HG02938 (cell line): Measurements from ENCODE around the gene RASGEF1B.

Source experiments
- ATAC-seq: cut with Tn5 transposase; IDR thresholded peaks from one replicate; pipeline ENCODE4 v1.9.1; 2021; ENCODE audit warnings: mild to moderate bottlenecking, moderate library complexity; ENCODE audit not compliant: unreplicated experiment

RASGEF1B gene

GRCh38 chr4:81466841-81467671, 4.7 kb downstream of the RASGEF1B start:
- no peak for ATAC-seq

DNA sequence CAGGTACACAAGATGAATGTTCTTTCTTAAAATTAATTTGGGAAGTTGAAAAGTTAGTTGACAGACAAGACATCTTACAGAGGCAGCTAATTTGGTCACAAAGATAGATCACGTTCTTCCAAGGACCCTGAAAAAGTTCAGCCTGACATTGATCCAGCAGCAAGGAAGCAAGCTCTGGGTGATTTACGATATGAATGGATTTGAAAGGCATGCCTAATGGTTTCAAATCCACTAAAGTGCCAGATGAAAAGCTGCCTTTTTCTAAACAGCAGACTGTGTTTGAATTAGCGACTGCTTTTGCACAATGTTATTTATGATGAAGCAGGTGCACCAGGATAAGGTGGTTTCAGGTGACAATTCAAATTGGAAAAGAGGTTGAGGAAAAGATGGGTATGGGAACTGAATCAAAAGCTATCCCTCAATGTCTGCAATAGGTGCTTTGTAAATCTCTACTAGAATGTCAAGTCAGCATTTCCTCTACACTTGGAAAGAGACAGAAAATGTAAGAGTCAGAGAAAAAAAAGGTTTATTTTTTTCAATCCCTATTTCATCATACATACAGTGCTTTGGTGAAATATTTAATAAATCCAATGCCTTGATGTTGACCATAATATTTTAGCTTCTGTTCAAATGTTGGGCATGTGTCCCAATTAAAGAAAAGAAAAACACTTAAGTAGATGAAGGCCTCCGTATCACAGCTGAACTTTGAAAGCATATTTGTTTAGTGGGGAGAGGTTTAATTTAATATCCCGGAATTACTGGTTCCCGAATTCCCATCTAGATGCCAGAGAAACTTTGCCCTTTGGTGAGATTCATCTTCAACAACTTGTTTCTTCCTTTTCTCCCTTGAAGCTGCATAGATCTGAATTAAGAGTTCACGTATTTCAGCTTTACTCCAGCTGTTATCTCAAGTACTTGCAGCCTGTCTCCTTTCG, 6.0 kb downstream of the RASGEF1B start:
- ATAC-seq: no peak

DNA sequence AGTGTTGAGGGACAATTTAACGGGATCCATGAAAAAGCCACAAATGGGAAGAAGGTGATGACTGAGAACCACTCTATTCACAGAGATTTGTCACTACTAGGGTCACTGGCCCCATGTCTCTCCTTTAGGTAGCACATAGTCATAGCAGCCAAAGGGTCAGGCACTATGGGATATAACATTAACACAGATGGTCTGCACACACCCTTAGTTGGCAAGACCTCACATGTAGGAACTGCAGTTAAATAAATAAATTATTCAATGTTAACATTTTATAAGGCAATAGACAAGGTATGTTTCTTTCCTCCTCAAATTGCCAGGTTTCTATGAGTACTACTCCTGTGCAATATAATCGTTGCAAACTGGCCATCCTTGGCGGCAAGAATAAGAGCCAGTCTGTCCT, 10.9 kb downstream of the RASGEF1B start:
- ATAC-seq: no peak

DNA sequence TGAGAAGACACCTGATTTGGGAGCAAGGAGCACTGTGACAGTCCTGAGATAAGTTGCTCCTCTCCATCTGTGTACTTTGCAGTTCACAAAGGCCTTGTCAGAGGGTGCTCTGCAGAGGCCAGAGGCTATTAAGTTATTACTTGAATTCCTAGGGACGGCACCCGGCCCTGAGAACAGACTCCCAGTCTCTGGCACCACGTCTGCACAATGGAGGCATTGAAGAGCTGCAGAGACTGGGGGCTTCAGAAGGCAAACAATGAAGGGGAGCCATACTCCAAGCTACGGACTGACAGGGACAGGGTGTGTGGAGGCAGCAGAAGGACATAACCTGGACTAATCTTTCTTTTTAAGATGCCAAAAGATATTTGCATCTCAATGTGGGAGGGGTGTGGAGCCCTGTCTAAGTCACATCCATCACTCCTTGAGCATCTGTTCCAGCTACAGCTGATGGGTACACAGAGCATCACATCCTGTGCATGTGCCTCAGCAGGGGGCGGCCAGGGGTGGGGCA, 11.5 kb downstream of the RASGEF1B start:
- ATAC-seq: no peak

GRCh38 chr4:81459228-81459627, 12.5 kb downstream of the RASGEF1B start:
- ATAC-seq: no peak

DNA sequence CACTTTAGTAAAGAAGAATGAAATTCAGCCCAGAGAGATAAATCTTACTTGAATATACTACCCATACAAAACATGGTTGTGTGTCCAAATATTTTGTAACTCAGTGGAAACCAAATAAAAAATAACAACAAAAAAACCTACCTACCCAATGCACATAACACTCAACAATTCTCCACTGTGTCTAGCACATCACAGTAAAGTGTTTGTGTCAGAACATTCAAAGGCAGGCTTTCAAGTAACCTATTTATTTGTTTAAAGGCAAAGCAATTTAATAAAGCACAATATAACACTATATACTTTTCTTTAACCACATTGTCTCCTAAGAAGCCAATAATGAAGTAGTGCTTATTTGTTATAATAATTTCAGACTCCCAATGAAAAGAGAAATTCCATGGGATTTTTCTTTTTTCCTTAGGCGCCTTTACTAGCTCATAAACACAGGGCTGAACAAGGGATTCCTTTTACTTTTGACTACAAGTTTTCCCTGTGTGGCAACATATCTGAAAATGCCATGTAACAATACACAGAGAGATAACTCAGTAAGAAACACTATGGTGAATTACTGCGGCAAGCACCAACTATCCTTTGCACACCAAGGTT, 13.7 kb downstream of the RASGEF1B start:
- no peak for ATAC-seq

DNA sequence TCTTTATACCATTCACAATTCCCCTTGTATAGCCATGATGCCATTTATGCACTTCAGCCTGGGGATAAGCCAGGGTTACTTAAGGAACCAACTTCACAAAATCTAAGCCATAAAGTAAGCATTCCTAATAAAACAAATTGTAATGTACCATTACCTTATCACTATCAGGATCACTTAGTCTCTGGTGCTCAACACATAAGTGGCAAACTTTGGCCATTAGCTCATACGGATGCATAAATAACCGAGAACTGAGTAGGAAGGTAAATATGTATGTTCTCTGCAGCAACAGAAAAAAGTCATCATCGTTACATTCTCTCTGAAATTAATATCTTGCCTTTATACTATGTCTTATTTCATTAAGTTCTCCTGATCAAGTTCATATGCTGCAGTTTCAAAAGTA, 14.4 kb downstream of the RASGEF1B start:
- no peak for ATAC-seq

GRCh38 chr4:81455897-81456296, 15.8 kb downstream of the RASGEF1B start:
- no peak for ATAC-seq

DNA sequence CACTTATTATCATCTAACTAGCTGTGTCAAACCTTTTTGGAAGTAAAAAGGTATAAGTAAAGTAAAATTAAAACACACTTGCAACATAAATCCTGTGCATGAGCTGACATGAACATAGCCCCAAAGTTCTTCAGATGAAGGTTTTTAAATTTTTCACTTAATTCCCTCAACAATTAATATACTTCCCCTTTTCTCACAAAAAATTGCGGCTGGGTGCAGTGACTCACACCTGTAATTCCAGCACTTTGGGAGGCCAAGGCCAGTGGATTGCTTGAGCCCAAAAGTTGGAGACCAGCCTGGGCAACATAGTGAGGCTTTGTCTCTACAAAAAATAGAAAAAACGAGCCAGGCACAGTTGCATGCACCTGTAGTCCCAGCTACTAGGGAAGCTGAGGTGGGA, 16.8 kb downstream of the RASGEF1B start:
- no peak for ATAC-seq

GRCh38 chr4:81454499-81454898, 17.2 kb downstream of the RASGEF1B start:
- no peak for ATAC-seq

DNA sequence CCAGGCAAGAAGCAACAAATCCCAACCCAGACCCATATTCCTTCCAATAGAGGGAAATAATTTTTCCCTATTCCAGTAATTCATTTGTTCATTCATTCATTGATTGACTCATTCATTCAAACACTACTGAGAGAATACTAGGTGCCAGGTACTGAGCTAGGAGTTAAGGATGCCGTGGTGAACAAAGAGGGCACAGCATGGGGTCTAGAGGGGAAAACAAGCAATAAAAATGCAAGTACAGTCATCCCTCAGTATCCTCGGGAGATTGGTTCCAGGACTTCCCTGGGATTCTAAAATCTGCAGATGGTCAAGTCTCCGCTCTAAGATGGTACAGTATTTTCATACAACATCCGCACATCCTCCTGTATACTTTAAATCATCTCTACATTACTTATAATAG, 18.7 kb downstream of the RASGEF1B start:
- ATAC-seq: no peak

GRCh38 chr4:81452452-81453006, 19.2 kb downstream of the RASGEF1B start:
- no peak for ATAC-seq

- no peak for ATAC-seq
Observed at GRCh38 chr4:81449015-81449414, 22.7 kb downstream of the RASGEF1B start.

- no peak for ATAC-seq
Observed at GRCh38 chr4:81447566-81448229, 24.0 kb downstream of the RASGEF1B start.

DNA sequence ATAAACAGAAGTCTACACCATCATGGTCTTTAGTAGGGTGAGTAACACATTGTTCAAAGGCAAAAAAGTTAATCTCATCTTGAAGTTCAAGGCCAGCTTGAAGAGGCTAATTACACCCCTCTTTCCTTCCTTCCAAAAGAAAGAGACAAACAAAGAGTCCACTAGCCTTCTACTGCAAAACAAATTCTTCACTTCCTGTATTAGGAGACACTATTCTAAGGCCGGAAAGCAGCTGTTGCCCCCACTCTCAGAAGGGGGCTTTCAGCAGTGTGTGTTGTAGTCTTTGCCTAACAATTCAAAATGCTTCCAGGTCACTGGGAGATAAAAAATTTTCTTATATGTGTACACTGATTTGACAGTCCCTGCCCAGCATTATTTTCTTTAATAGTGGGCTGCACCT, 25.1 kb downstream of the RASGEF1B start:
- ATAC-seq: no peak

GRCh38 chr4:81445196-81445595, 26.5 kb downstream of the RASGEF1B start:
- ATAC-seq: no peak

DNA sequence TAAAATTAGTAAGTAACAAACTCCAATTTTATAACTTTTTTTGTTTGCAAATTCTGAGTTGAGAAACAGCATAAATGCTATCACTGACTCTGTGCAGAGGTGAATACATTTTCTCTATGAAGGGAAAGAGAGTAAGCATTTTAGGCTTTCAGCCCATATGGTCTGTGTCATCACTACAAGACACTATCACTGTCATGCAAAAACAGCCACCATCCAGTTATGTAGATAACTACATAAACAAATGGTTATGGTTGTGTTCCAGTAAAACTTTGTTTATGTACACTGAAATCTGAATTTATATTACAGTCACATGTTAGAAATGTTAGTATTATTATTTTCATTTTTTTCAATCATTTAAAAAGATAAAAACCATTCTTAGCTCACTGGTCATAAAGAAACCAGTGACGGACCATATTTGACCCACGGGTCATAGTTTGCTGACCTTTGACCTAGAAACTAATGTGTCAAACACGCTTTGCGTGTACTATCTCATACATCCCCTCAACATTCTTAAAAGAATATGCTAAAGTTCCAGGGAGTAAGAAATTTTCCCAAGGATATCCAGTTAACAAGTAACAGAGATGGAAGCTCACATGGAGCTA, 29.1 kb downstream of the RASGEF1B start:
- no peak for ATAC-seq

DNA sequence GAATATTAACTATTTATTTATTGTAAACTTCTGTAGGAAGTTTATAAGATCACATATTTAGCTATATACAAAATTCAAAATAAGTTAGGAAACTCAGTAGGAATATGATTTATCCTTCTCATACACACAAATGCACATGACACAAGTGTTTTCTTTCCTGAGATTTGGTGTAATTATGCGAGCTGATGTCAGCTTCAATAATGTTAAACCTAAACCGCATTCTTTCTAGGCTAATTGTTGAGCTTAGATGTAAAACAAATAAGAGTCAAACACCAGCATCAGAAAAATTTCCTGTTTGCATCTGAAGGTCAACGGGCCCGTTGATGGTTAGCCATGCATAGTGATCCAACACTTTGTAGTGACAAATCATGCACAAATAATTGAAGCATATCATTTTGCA, 30.8 kb downstream of the RASGEF1B start:
- ATAC-seq: no peak

GRCh38 chr4:81436941-81437574, 34.6 kb downstream of the RASGEF1B start:
- ATAC-seq: no peak

- ATAC-seq: no peak
Observed at GRCh38 chr4:81436096-81436495, 35.6 kb downstream of the RASGEF1B start.
